Measurements from ENCODE around the gene PPFIBP1.
A peak's percentile ranks its signal among the peaks of the same experiment; 100 is the strongest.
"Not testable (repeated sequence)": the region's sequence is repeated elsewhere in the genome, so short reads cannot be mapped to it uniquely, and the experiment has no call there.

The PPFIBP1 gene

DNA sequence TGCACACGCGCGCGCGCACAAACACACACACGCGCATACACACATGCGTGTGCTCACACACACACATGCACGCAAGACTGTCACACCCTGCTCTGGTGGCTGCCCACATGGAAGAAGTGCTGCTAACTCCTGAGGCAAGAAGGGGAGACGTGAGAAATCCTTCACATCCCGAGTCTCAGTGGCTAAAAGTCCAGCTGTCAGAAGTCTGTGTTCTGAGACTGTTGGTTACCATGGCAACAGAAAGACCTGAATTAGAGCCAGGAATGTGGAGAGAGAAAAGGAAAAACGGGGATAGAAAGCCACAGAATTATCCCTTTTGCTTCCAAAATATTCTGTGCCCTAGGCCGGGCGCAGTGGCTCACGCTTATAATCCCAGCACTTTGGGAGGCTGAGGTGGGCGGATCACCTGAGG, 71.2 kb downstream of the PPFIBP1 start:
- DNase-seq: no peak

DNA sequence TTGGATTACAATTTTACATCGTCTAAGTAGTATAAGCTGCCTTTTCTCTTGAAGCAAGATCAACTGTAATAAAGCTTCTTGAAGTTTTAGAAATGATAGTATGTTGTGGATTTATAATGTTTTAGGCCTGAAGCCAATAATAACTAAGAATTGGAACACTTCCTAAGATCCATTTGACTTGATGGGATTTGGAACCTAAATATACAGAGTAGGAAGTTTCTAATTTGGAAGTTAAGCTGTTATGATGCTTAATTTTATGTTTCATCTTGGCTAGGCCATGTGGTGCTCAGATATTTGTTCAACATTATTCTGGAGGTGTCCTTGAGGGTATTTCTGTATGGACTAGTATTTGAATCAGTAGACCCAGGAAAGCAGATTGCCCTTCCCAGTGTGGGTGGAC, 74.9 kb downstream of the PPFIBP1 start:
- not testable (repeated sequence) for DNase-seq

- peak; percentile 10 to 44 (median 24) for DNase-seq
These were observed 77.2 kb downstream of the PPFIBP1 start for GRCh38 chr12:27601056-27601828.

- DNase-seq: no peak
These were observed 78.5 kb downstream of the PPFIBP1 start for GRCh38 chr12:27602516-27602915.

DNA sequence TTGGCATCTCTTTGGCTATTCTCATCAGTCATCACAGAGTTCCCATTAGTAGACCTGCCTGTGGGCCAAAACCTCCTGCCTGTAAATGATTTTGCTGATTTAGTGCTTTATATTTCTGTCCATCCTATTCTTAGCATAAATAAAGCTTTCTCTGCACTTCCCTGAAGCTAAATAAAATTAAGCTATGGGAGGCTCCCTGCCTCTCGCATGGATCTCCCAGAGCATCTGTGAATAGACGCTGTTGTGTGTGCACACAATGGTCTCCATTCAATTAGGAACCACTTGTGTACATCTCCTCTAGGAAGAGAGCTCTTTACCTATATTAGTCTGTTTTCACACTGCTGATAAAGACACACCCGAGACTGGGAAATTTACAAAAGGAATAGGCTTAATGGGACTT, 80.4 kb downstream of the PPFIBP1 start:
- no peak for DNase-seq

- no peak for DNase-seq
These were observed 83.0 kb downstream of the PPFIBP1 start for GRCh38 chr12:27606986-27607385.

GRCh38 chr12:27607591-27607990, 83.6 kb downstream of the PPFIBP1 start:
- DNase-seq: peak; percentile 21 to 43 (median 22)

DNA sequence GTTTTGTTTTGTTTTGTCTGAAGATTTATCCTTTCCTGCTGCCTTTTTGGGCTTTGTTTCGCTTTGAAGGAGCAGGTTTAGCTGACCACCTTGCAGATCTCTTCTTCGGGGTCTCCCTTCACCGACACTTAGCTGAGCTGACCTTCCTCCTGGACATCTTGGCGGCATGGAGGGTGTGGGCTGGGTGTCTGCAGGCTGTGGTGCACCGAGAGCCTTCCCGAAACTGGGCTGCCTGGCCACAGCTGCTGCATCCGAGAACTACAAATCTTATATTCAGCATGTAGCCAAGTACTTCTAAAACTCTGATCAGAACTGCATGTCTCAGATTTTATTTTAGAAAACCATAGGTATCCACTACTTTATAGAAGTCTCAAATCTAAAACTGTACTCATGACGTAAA, 84.9 kb downstream of the PPFIBP1 start:
- no peak for DNase-seq

- no peak for DNase-seq
These were observed 86.4 kb downstream of the PPFIBP1 start for GRCh38 chr12:27610374-27610773.

DNA sequence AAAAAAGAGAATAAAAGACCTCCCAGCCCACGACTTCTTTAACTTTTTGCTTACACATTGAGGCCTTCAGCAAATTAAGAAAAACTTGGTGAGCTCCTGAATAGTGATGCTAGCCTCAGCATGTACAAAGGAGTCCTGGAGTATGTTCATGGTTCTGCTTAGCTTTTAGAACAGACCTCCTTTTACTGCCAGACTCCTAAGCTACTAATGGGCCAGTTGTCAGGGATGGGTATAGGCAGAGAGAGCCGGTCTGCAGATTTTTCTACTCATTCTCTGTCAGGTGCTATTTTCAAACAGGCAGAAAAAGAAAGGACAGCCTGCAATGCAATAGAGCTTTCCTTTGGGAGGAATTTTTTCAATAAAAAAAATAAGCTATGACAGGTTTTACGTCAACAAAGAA, 90.4 kb downstream of the PPFIBP1 start:
- DNase-seq: no peak

DNA sequence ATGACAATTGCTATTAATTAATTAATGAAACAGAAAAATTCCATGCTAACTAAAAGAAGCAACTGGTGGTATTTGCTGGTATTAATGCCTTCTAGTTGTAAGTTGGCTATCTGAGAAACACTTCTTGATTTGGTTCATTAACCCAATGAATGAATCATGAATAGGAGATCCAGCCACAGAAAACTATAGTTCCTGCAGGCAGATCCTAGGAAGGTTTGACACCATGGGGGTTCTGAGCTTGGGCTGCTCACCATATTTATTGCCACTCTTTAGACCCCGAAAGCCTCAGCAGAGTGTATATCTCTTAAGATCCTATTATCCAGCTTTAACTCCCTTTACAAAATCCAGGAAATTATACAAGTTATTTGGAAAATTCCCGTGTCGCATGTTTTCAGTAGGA, 90.9 kb downstream of the PPFIBP1 start:
- DNase-seq: no peak

GRCh38 chr12:27615331-27615891, 91.4 kb downstream of the PPFIBP1 start:
- DNase-seq: no peak

DNA sequence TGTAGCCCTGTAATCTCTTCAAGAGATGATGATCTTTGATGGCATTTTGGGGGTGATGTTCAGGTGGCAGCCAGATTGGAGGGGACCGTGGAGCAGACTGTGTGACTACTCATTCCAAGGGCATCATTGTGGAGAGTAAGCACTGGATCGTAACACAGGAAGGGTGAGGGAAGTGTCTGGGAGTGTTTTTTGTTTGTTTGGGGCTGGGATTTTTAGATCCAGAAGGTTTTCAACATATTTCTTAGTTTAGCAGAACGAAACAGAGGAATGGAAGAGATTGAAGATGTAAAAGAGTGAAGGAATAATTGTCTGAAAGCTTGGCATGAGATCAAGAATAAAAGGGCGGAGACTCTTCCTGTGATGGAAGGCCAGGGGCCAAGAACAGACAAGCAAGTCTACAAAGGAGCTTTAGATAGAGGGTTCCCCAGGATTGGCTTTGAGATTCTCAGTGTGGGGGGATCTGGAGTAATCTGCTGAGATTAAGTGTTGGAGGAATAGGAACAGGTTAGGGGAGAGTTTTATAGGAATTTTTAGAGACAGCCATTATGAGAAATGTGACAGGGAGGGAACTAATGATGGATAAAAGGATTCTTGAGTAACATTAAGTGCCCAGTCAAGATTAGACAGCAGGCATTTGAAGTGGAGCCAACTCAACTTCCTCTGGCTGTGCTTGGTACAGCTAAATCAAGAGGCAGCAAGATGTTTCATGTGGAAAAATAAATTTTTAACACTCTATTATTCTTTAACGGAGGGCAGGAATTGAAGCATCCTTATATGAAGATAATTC, 92.5 kb downstream of the PPFIBP1 start:
- DNase-seq: no peak

- DNase-seq: no peak
These were observed 94.8 kb downstream of the PPFIBP1 start for GRCh38 chr12:27618836-27619235.

DNA sequence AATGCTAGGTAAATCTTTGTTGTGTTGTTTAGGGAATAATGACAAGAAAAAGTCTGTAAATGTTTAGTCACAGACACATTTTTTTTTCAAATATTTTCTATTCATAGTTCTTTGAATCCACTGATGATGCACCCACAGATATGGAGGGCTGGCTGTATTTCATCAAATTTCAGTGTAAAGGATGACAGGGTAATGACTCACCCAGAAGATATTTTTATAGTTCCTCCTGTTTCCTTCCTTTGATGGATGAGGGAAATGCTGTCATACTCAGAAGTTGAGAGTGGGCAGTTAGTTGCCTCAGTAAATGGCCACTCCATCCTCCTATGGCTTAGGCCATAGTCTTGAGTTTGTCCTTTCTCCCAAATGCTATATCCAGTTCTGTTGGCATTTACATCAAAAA, 95.3 kb downstream of the PPFIBP1 start:
- peak; percentile 75 to 93 (median 91) for DNase-seq

GRCh38 chr12:27620121-27620520, 96.1 kb downstream of the PPFIBP1 start:
- DNase-seq: no peak

- DNase-seq: no peak
These were observed 98.6 kb downstream of the PPFIBP1 start for GRCh38 chr12:27622436-27623195.

DNA sequence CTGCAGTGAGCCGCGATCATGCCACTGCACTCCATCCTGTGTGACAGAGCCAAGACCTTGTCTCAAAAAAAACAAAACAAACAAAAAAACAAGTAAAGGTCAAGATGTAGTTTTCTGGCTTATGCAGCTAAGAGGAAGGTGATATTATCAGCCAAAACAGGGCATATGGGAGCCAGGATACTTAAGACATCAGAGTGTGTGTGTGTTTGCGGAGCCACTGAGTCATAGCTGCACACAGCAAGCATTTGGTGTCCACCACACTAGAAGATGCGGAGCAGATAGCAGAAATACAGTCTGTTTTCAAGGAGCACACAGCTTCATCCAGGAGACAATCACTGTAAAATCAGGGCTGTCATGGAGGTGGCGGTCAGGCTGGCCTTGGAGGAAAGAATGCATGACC, 99.6 kb downstream of the PPFIBP1 start:
- no peak for DNase-seq

DNA sequence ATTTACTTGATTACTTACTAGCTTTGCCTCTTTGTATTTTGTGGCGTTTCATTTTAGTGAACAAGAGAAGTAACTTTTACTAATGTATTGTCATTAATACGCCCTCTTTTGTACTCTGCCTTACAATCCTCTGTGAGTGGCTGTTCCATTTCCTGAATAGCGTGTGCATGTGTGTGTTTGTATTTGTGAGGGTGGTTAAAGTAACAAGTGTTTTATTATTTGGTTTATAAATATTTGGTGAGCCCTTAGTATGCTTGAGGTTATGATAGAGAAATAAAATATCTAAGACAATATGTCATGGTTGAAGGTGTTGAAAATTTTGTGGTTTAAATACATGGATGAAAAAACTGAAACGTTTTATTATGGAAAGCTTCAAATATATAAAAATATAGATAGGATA, 100.6 kb downstream of the PPFIBP1 start:
- DNase-seq: no peak

- DNase-seq: peak; percentile 29 to 77 (median 65)
These were observed 103.3 kb downstream of the PPFIBP1 start for GRCh38 chr12:27627123-27627852.

- DNase-seq: not testable (repeated sequence)
These were observed 104.0 kb downstream of the PPFIBP1 start for GRCh38 chr12:27627853-27628469.

DNA sequence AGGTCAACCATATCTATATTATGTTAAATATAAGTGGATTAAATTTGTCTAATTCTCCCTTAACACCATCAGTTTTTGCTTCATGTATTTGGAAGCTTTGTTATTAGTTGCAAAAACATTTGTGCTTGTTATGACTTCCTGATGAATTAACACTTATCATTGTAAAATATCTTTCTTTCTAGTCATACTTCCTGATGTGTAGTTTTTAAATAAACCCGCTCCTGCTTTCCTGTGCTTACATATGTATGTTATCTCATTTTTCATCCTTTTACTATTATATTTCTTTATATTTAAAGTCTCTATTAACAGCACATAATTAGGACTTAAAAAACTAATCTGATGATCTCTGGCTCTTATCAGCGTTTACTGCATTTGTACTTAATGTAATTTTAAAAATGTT, 106.2 kb downstream of the PPFIBP1 start:
- DNase-seq: not testable (repeated sequence)

All from suppressor macrophage treated with lipopolysaccharide for 1 hour (primary cell).